Measurements from ENCODE around the gene MRPL58. TPM values are rescaled to one million over a fixed set of nuclear protein-coding genes. Genes with fewer than 3 reads are reported as not detected.

MRPL58 gene
- total and polyA plus RNA-seq, 2 donors (not counting 1 experiment from before 2014, with no cell fraction given) = 20.8 to 21.6 TPM

DNA sequence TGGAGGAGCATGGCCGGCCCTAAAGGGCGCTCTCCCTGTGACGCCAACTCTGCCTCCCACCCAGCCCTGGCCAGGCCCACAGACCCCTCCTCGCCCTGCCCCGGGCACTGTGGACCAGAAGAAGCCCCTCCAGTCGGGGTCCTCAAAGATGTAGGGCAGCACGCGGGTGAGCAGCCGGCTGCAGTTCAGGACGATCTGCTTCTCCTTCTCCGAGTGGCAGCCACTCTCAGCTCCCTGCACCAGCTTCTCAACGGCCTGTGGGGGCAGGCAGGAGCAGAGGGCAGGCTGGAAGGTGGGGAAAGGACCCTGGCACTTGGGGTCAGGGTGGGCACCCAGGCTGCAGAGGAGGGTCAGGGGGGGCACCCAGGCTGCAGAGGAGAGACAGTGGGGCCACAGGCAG, 48.8 kb upstream of the MRPL58 start:
- Mint-ChIP-seq H3K9me3 (ENCODE audit: insufficient read depth) (no peaks in the 10 kb centered on the region), H3K4me3 (no peak overlapping the region), H3K27ac (no peak overlapping the region), H3K27me3 (peaks cover 7% of the 10 kb centered on the region), H3K4me1 (peaks cover 7% of the 10 kb centered on the region)
- no peaks in the 10 kb centered on the region for H3K9me3 ChIP-seq (ENCODE audit: control extremely low read depth in 1 of 3, control insufficient read depth in 2 of 3, insufficient read depth in 1 of 3, low read length in 2 of 3)
- no peak for DNase-seq
- no peak overlapping the region for H3K4me2 ChIP-seq (replicated peaks; ENCODE audit: low read depth, low read length, poor library complexity, severe bottlenecking)
- no peak overlapping the region for H3K9ac ChIP-seq (ENCODE audit: low read length)
- ChIA-PET POLR2A (interaction anchor here (0.5 to 0.9 kb wide), 2 partner anchors 9 to 445 kb away, joined by 3 read pairs; no protein-coding TSS in a partner anchor), CTCF (interaction anchor here (0.6 to 4.9 kb wide), 8 partner anchors 10 to 522 kb away, joined by 3 to 139 read pairs (median 40); partner anchors contain the start of genes ARMC7, HID1, MRPL58 and NUP85)
- no peaks in the 10 kb centered on the region for H4K20me1 ChIP-seq (ENCODE audit: control insufficient read depth, insufficient read depth, low read length, poor library complexity, severe bottlenecking)
- no peak overlapping the region for H2AFZ ChIP-seq (ENCODE audit: insufficient read depth, low read depth, low read length, poor library complexity, severe bottlenecking)
- no peaks in the 10 kb centered on the region for H3K36me3 ChIP-seq (replicated peaks in 1 of 2; ENCODE audit: control extremely low read depth in 1 of 2, control insufficient read depth in 1 of 2, extremely low read depth in 1 of 2, insufficient read depth in 2 of 2, low read length in 1 of 2)
- 78% methylated on average over 12 of the region's 12 CpGs for WGBS (ENCODE audit: insufficient coverage)
- H3K79me2 ChIP-seq (ENCODE audit: control insufficient read depth, insufficient read depth, low read length) = no peaks in the 10 kb centered on the region
- ATAC-seq (ENCODE audit: low read depth) = no peak
- peaks cover 0 to 3% (median 0%) of the 10 kb centered on the region in 4 experiments for H3K27me3 ChIP-seq (replicated peaks in 1 of 4; ENCODE audit: control extremely low read depth in 1 of 4, control insufficient read depth in 3 of 4, insufficient read depth in 4 of 4, low read length in 3 of 4)
- intact Hi-C loops (cut with micrococcal nuclease) = no loop called here
- H3K27ac ChIP-seq (ENCODE audit: low read length in 2 of 2) = no peak overlapping the region
- peaks cover 2 to 11% of the 10 kb centered on the region in 2 donors for H3K4me1 ChIP-seq (ENCODE audit: control insufficient read depth in 2 of 2, insufficient read depth in 2 of 2, low read length in 2 of 2)
- no peak overlapping the region for H3K4me3 ChIP-seq (ENCODE audit: control extremely low read depth in 1 of 5, extremely low read depth in 1 of 5, insufficient read depth in 1 of 5, low read depth in 2 of 5, low read length in 4 of 5)
- TF ChIP-seq, protein P1, sequence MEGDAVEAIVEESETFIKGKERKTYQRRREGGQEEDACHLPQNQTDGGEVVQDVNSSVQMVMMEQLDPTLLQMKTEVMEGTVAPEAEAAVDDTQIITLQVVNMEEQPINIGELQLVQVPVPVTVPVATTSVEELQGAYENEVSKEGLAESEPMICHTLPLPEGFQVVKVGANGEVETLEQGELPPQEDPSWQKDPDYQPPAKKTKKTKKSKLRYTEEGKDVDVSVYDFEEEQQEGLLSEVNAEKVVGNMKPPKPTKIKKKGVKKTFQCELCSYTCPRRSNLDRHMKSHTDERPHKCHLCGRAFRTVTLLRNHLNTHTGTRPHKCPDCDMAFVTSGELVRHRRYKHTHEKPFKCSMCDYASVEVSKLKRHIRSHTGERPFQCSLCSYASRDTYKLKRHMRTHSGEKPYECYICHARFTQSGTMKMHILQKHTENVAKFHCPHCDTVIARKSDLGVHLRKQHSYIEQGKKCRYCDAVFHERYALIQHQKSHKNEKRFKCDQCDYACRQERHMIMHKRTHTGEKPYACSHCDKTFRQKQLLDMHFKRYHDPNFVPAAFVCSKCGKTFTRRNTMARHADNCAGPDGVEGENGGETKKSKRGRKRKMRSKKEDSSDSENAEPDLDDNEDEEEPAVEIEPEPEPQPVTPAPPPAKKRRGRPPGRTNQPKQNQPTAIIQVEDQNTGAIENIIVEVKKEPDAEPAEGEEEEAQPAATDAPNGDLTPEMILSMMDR (IDR thresholded peaks at IDR 0.05) = no peak
- no peak for TF ChIP-seq EZH2 (IDR thresholded peaks at IDR 0.05; ENCODE audit: borderline replicate concordance, insufficient read depth, low read depth, low read length, poor library complexity, severe bottlenecking)

DNA sequence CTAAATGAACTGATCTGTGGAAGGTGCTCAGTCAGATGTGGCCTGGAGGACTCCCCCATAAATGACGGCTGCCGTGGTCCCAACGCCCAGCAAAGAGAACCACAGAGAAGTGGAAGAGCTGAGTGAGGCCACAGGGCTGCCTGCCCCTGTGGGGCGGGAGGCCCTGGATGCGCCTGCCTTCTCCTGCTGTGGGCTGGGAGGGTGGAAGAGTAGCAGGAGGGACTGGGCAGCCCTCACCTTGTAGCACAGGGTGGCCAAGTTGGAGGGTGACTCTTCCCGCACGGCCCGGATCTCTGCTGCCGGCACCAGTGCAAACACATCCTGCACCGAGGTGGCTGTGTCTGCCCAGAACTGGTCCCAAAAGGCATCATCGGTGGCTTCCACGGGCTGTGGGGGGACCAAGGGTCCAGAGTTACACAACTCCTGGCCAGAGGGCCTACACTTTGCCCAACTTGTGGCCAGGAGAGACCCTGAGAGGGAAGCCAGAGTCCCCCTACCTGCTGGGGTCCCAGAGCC, 48.2 kb upstream of the MRPL58 start:
- Mint-ChIP-seq H3K4me3 (no peak overlapping the region), H3K9me3 (ENCODE audit: insufficient read depth) (no peaks in the 10 kb centered on the region), H3K27me3 (peaks cover 7% of the 10 kb centered on the region), H3K27ac (no peak overlapping the region), H3K4me1 (peaks cover 7% of the 10 kb centered on the region)
- Histone ChIP-seq H2AFZ (ENCODE audit: insufficient read depth, low read depth, low read length, poor library complexity, severe bottlenecking) (no peak overlapping the region), H3K4me2 (replicated peaks; ENCODE audit: low read depth, low read length, poor library complexity, severe bottlenecking) (no peak overlapping the region), H3K4me1 (ENCODE audit: control insufficient read depth in 2 of 2, insufficient read depth in 2 of 2, low read length in 2 of 2) (peaks cover 2 to 11% of the 10 kb centered on the region in 2 donors), H3K4me3 (ENCODE audit: control extremely low read depth in 1 of 5, extremely low read depth in 1 of 5, insufficient read depth in 1 of 5, low read depth in 2 of 5, low read length in 4 of 5) (no peak overlapping the region), H3K9me3 (ENCODE audit: control extremely low read depth in 1 of 3, control insufficient read depth in 2 of 3, insufficient read depth in 1 of 3, low read length in 2 of 3) (no peaks in the 10 kb centered on the region), H3K9ac (ENCODE audit: low read length) (no peak overlapping the region), H3K79me2 (ENCODE audit: control insufficient read depth, insufficient read depth, low read length) (no peaks in the 10 kb centered on the region), H4K20me1 (ENCODE audit: control insufficient read depth, insufficient read depth, low read length, poor library complexity, severe bottlenecking) (no peaks in the 10 kb centered on the region), H3K27me3 (replicated peaks in 1 of 4; ENCODE audit: control extremely low read depth in 1 of 4, control insufficient read depth in 3 of 4, insufficient read depth in 4 of 4, low read length in 3 of 4) (peaks cover 0 to 3% (median 0%) of the 10 kb centered on the region in 4 experiments), H3K36me3 (replicated peaks in 1 of 2; ENCODE audit: control extremely low read depth in 1 of 2, control insufficient read depth in 1 of 2, extremely low read depth in 1 of 2, insufficient read depth in 2 of 2, low read length in 1 of 2) (no peaks in the 10 kb centered on the region), H3K27ac (ENCODE audit: low read length in 2 of 2) (no peak overlapping the region)
- no peak for ATAC-seq (ENCODE audit: low read depth)
- intact Hi-C loops (cut with micrococcal nuclease) = no loop called here
- no peak for DNase-seq
- 97% methylated on average over 12 of the region's 12 CpGs for WGBS (ENCODE audit: insufficient coverage)
- TF ChIP-seq EZH2 (IDR thresholded peaks at IDR 0.05; ENCODE audit: borderline replicate concordance, insufficient read depth, low read depth, low read length, poor library complexity, severe bottlenecking) = no peak
- TF ChIP-seq, protein P1 (IDR thresholded peaks at IDR 0.05) = no peak
- CTCF ChIA-PET = interaction anchor here (0.6 to 4.9 kb wide), 4 partner anchors 24 to 522 kb away, joined by 3 to 74 read pairs (median 30); partner anchors contain the start of genes ARMC7 and MRPL58
- POLR2A ChIA-PET = interaction anchor here (0.9 kb wide), 1 partner anchor 9 kb away, joined by 3 read pairs; no protein-coding TSS in a partner anchor

Measured in B cell (primary cell).